ENCODE results near the gene DRC3. TPM values are rescaled to one million over a fixed set of nuclear protein-coding genes. Genes with fewer than 3 reads are reported as not detected.
"Not testable (repeated sequence)": the region's sequence is repeated elsewhere in the genome, so short reads cannot be mapped to it uniquely, and the experiment has no call there.

The DRC3 gene
- total RNA-seq, 2 donors from 2014 or later = 2.0 to 2.6 TPM

DNA sequence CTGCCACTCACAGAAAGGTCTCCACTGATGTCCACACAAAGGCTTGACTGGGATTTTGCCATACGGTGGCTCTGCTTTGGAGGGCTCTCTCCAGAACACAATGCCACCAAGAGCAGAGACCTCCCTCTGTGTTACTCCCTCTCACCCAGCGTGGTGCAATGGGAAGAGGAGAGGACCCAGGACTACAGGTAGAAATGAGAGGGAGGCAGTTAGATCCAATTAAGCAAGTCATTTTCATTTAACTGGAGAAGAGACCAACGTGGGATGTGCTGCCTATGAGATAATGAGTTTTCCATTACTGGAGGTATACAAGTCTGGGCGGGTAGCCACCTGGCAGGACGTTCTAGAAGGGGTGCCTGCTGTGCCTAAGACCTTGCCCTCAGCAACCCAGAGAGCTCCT lies 34.7 kb upstream of the DRC3 start:
- Mint-ChIP-seq H3K27ac (no peak overlapping the region), H3K27me3 (ENCODE audit: insufficient read depth) (no peaks in the 10 kb centered on the region), H3K4me1 (peaks cover 55% of the 10 kb centered on the region), H3K4me3 (no peak overlapping the region), H3K9me3 (no peaks in the 10 kb centered on the region), H3K36me3 (ENCODE audit: low read depth) (no peaks in the 10 kb centered on the region)
- Histone ChIP-seq H3K36me3 (ENCODE audit: control insufficient read depth, insufficient read depth, low read length) (no peaks in the 10 kb centered on the region), H3K4me1 (ENCODE audit: control insufficient read depth, insufficient read depth, low read length) (peaks cover 43% of the 10 kb centered on the region), H3K9ac (ENCODE audit: extremely low read depth, low read length, poor library complexity, severe bottlenecking) (no peak overlapping the region), H3K27me3 (ENCODE audit: control insufficient read depth, insufficient read depth, low read length, poor library complexity, severe bottlenecking) (no peaks in the 10 kb centered on the region), H3K4me3 (ENCODE audit: low read length) (no peak overlapping the region), H3K9me3 (ENCODE audit: control insufficient read depth, low read length) (no peaks in the 10 kb centered on the region), H3K27ac (ENCODE audit: low read depth, low read length) (no peak overlapping the region)
- no peak for DNase-seq
- WGBS, 2 experiments (ENCODE audit: insufficient coverage in 1 of 2, insufficient read length in 1 of 2) = 85 to 88% methylated on average over 3 to 5 of the region's 5 CpGs
- TF ChIP-seq CTCF (conservative IDR thresholded peaks at IDR 0.05) = no peak

- DNase-seq = no peak
- Histone ChIP-seq H3K36me3 (ENCODE audit: control insufficient read depth, insufficient read depth, low read length) (no peaks in the 10 kb centered on the region), H3K27ac (ENCODE audit: low read depth, low read length) (no peak overlapping the region), H3K27me3 (ENCODE audit: control insufficient read depth, insufficient read depth, low read length, poor library complexity, severe bottlenecking) (no peaks in the 10 kb centered on the region), H3K9ac (ENCODE audit: extremely low read depth, low read length, poor library complexity, severe bottlenecking) (no peak overlapping the region), H3K4me3 (ENCODE audit: low read length) (no peak overlapping the region), H3K9me3 (ENCODE audit: control insufficient read depth, low read length) (no peaks in the 10 kb centered on the region), H3K4me1 (ENCODE audit: control insufficient read depth, insufficient read depth, low read length) (peaks cover 43% of the 10 kb centered on the region)
- 96 to 97% methylated on average over 5 to 8 of the region's 8 CpGs for WGBS, 2 experiments (ENCODE audit: insufficient coverage in 1 of 2, insufficient read length in 1 of 2)
- H3K27me3 Mint-ChIP-seq (ENCODE audit: insufficient read depth) = no peaks in the 10 kb centered on the region
- H3K4me1 Mint-ChIP-seq = peaks cover 61% of the 10 kb centered on the region
- no peak for TF ChIP-seq CTCF (conservative IDR thresholded peaks at IDR 0.05)
- H3K27ac Mint-ChIP-seq = no peak overlapping the region
- H3K4me3 Mint-ChIP-seq = no peak overlapping the region
- H3K9me3 Mint-ChIP-seq = no peaks in the 10 kb centered on the region
- H3K36me3 Mint-ChIP-seq (ENCODE audit: low read depth) = no peaks in the 10 kb centered on the region
These were observed 34.1 kb upstream of the DRC3 start for GRCh38 chr17:17938388-17939107.

DNA sequence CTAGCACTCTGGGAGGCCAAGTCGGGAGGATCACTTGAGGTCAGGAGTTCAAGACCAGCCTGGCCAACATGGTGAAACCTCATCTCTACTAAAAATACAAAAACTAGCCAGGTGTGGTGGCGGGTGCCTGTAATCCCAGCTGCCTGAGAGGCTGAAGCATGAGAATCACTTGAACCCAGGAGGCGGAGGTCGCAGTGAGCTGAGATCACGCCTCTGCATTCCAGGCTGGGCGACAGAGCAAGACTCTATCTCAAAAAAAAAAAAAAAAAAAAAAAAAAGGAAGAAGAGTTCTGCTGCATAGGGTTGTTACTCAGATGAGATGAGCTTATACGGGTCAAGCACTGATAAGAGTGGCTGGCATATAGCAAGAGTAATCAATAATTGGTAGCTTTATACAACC lies 32.7 kb upstream of the DRC3 start:
- H3K36me3 Mint-ChIP-seq (ENCODE audit: low read depth); H3K9me3 Mint-ChIP-seq; H3K4me3 Mint-ChIP-seq; DNase-seq; H3K27ac Mint-ChIP-seq; H3K36me3 ChIP-seq (ENCODE audit: control insufficient read depth, insufficient read depth, low read length); H3K27ac ChIP-seq (ENCODE audit: low read depth, low read length); H3K27me3 Mint-ChIP-seq (ENCODE audit: insufficient read depth); H3K9ac ChIP-seq (ENCODE audit: extremely low read depth, low read length, poor library complexity, severe bottlenecking); H3K9me3 ChIP-seq (ENCODE audit: control insufficient read depth, low read length); H3K27me3 ChIP-seq (ENCODE audit: control insufficient read depth, insufficient read depth, low read length, poor library complexity, severe bottlenecking); H3K4me3 ChIP-seq (ENCODE audit: low read length): not testable (repeated sequence)
- H3K4me1 ChIP-seq (ENCODE audit: control insufficient read depth, insufficient read depth, low read length) = peaks cover 50% of the 10 kb centered on the region
- 99 to 100% methylated on average over 1 to 7 of the region's 7 CpGs for WGBS, 2 experiments (ENCODE audit: insufficient coverage in 1 of 2, insufficient read length in 1 of 2)
- H3K4me1 Mint-ChIP-seq = peaks cover 70% of the 10 kb centered on the region
